Vagina (tissue), 2 donors: Measurements from ENCODE around the gene AKR1E2.

ENCODE experiments used
- CTCF ChIP-seq, 3 experiments: fragments of 450-650 bp in 2 of 3; fragments of 200-600 bp in 1 of 3; sonication (generic) in 1 of 3; IDR thresholded peaks; one replicate each; pipeline ENCODE4 v1.5.1; 2017 to 2019; ENCODE audit warnings: antibody characterized with exemption in 3 of 3, mild to moderate bottlenecking in 2 of 3, moderate library complexity in 2 of 3
- POLR2AphosphoS5 ChIP-seq, 2 donors: sonication (generic); formaldehyde crosslinking; IDR thresholded peaks; one replicate each; pipeline ENCODE4 v1.9.0; 2017; ENCODE audit warnings: antibody characterized with exemption in 2 of 2, mild to moderate bottlenecking in 2 of 2, low read depth in 1 of 2; ENCODE audit not compliant: insufficient read depth in 1 of 2

- TF ChIP-seq CTCF (IDR thresholded peaks at IDR 0.05) = no peak
- no peak for TF ChIP-seq POLR2AphosphoS5 (IDR thresholded peaks at IDR 0.05; ENCODE audit: insufficient read depth in 1 of 2, low read depth in 1 of 2)
Observed at GRCh38 chr10:4887501-4887900, 61.5 kb downstream of the AKR1E2 start.
